Hepatocyte (in vitro differentiated cells): ENCODE data around the gene AGRN. TPM values are rescaled to one million over a fixed set of nuclear protein-coding genes. Genes with fewer than 3 reads are reported as not detected.

Experiments used
- DNase-seq: peaks from one replicate; pipeline ENCODE4 v3.0.0-alpha.2; 2016; ENCODE audit warnings: low spot score
- H2AFZ ChIP-seq: fragments of 200-600 bp; sonication (generic); 2 replicates; pipeline ENCODE4 v1.6.0; 2016; ENCODE audit warnings: antibody characterized with exemption, mild to moderate bottlenecking
- H3K27ac ChIP-seq: fragments of 200-600 bp; sonication (generic); 2 replicates; pipeline ENCODE4 v1.5.1; 2016; ENCODE audit warnings: mild to moderate bottlenecking
- H3K27me3 ChIP-seq: fragments of 200-600 bp; sonication (generic); 2 replicates; pipeline ENCODE4 v1.6.1; 2016
- H3K36me3 ChIP-seq: fragments of 200-600 bp; sonication (generic); replicated peaks from 2 replicates; pipeline ENCODE4 v1.5.1; 2016; ENCODE audit warnings: low read depth; ENCODE audit not compliant: insufficient read depth
- H3K4me1 ChIP-seq: fragments of 200-600 bp; sonication (generic); 2 replicates; pipeline ENCODE4 v1.5.1; 2016; ENCODE audit warnings: mild to moderate bottlenecking, moderate library complexity; ENCODE audit not compliant: insufficient read depth
- H3K4me2 ChIP-seq: fragments of 200-600 bp; sonication (generic); 2 replicates; pipeline ENCODE4 v1.6.0; 2016
- H3K4me3 ChIP-seq: fragments of 200-600 bp; sonication (generic); 2 replicates; pipeline ENCODE4 v1.5.1; 2016; ENCODE audit warnings: mild to moderate bottlenecking
- H3K79me2 ChIP-seq: fragments of 200-600 bp; sonication (generic); 2 replicates; pipeline ENCODE4 v1.6.0; 2017; ENCODE audit warnings: mild to moderate bottlenecking
- H3K9me2 ChIP-seq: fragments of 200-600 bp; sonication (generic); replicated peaks from 2 replicates; pipeline ENCODE4 v1.6.0; 2017; ENCODE audit warnings: mild to moderate bottlenecking; ENCODE audit not compliant: insufficient read depth
- H3K9me3 ChIP-seq: fragments of 200-600 bp; sonication (generic); 2 replicates; pipeline ENCODE4 v1.5.1; 2016; ENCODE audit warnings: low read depth, mild to moderate bottlenecking
- H4K20me1 ChIP-seq: fragments of 200-600 bp; sonication (generic); 2 replicates; pipeline ENCODE4 v1.6.0; 2016; ENCODE audit warnings: mild to moderate bottlenecking; ENCODE audit not compliant: insufficient read depth, poor library complexity, severe bottlenecking
- EZH2 ChIP-seq: fragments of 200-600 bp; sonication (generic); IDR thresholded peaks from 2 replicates; pipeline ENCODE4 v1.6.1; 2016; ENCODE audit warnings: antibody characterized with exemption, mild to moderate bottlenecking, borderline replicate concordance
- EZH2phosphoT487 ChIP-seq: fragments of 200-600 bp; sonication (generic); IDR thresholded peaks from one replicate; pipeline ENCODE4 v1.6.1; 2018; ENCODE audit warnings: antibody characterized with exemption, mild to moderate bottlenecking, low read depth, moderate library complexity; ENCODE audit not compliant: unreplicated experiment, severe bottlenecking
- WGBS: methylation state at CpG from one replicate; pipeline ENCODE4 v1.1.6; 2016; ENCODE audit warnings: low lambda C conversion rate; ENCODE audit errors: missing lambda C conversion rate; 5-methylcytosine and 5-hydroxymethylcytosine counted together
- polyA plus RNA-seq: library from polyadenylated mRNA; unstranded; fragments of >200 nt; fragmentation: Nextera tagmentation; extraction: Ambion mirVana; gene quantifications from 2 replicates; pipeline ENCODE4 v1.2.1, GENCODE V29; 2016
- total RNA-seq: library from RNA; depleted of rRNA; stranded (reverse); fragments of >200 nt; gene quantifications from 2 replicates; pipeline ENCODE4 v1.2.3, GENCODE V29; 2014
- TF ChIP-seq, protein P1 (sequence below): fragments of 200-600 bp; sonication (generic); IDR thresholded peaks from 2 replicates; pipeline ENCODE4 v1.5.1; 2016; ENCODE audit warnings: antibody characterized with exemption, mild to moderate bottlenecking; ENCODE audit not compliant: poor library complexity

The AGRN gene
- total and polyA plus RNA-seq, 2 experiments from 2014 or later: 53.3 to 81.8 TPM

DNA sequence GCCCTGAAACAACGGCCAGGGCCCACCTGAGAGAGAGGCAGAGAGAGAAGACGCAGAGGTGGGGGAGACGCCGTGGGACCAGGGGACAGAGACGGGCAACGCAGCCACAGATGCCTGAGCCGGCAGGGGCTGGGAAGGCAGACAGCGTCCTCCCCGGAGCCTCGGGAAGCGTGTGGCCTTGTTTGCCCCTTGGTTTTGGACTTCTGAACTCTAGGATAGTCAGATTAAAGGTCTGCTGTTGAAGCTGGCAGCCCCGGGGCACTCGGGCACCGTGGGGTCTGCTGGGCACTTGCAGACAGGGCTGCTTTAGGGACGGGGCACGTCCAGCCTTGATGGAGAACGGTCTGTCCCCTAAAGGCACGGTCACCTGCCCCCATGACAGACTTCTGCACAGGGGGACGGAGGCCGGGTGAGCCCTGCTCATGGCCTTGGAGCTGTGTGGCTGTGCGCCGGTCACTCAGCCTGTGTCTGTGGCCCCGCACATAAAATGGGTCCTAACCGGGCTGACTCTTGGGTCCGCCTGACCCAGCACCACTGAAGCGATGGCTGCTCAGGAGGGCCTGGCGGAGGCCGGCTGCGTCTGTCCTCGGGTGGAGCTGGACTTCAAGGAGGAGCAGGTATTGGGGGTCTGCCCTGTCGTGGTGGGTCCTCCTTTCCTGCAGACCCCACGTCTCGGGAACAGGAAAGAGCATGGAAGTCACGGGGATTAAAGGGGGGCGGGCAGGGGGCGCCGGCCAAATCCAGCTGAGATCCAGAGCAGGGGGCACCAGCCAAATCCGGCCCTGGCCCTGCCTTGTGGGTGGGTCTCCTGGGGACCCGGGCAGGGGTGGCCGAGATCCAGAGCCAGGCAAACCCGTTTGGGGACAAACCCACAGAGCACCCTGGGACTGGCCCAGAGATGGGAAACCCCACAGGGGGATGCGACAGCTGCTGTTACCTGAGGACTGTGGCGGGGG is 63.8 kb downstream of the AGRN start:
- Histone ChIP-seq H4K20me1 (no peaks in the 10 kb centered on the region), H3K4me3 (no peak overlapping the region), H2AFZ (no peak overlapping the region), H3K79me2 (no peaks in the 10 kb centered on the region), H3K36me3 (no peaks in the 10 kb centered on the region), H3K4me2 (no peak overlapping the region), H3K27ac (no peak overlapping the region), H3K27me3 (no peaks in the 10 kb centered on the region), H3K9me2 (no peaks in the 10 kb centered on the region), H3K9me3 (no peaks in the 10 kb centered on the region), H3K4me1 (peaks cover 13% of the 10 kb centered on the region)
- TF ChIP-seq EZH2phosphoT487 (no peak), EZH2 (no peak)
- TF ChIP-seq, protein P1, sequence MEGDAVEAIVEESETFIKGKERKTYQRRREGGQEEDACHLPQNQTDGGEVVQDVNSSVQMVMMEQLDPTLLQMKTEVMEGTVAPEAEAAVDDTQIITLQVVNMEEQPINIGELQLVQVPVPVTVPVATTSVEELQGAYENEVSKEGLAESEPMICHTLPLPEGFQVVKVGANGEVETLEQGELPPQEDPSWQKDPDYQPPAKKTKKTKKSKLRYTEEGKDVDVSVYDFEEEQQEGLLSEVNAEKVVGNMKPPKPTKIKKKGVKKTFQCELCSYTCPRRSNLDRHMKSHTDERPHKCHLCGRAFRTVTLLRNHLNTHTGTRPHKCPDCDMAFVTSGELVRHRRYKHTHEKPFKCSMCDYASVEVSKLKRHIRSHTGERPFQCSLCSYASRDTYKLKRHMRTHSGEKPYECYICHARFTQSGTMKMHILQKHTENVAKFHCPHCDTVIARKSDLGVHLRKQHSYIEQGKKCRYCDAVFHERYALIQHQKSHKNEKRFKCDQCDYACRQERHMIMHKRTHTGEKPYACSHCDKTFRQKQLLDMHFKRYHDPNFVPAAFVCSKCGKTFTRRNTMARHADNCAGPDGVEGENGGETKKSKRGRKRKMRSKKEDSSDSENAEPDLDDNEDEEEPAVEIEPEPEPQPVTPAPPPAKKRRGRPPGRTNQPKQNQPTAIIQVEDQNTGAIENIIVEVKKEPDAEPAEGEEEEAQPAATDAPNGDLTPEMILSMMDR: no peak
- no peak for DNase-seq
- 95% methylated on average over 42 of the region's 43 CpGs for WGBS

DNA sequence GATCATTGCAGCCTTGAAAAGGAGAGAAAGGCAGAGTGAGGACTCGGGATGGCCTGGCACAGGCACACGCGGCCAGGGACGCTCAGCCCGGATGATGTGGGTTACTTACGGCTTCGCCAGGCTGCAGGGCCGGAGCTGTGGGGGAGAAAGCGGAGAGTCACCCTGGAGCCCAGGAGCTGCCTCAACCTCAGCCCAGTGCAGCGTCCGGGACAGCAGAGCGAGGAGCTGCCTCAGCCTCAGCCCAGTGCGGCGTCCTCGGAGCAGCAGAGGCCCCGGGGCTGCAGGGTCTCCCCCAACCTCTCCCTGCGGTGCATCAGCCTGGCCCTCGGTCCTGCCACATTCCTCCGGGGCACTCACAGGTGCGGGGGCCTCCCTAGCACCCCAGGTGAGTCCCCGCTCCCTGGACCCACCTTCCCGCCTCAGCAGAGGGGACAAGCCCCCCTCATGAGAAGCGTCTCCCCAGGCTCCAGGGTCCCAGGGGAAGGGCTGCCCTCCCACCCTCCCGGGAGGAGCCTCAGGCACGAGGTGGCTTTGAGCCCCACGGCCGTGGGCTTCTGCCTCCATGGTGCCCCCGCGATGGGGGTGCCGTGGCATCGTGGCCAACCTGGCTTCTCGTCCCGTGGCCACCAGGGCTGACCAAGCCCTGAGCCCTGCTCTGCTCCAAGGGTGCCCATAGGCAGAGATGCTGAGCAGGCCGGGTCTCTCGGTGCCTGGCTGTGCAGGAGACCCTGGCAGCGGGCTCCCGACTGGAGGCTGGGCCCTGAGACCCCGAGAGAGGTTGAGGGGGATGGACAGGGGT is 64.7 kb downstream of the AGRN start:
- no peaks in the 10 kb centered on the region for H3K27me3 ChIP-seq
- no peaks in the 10 kb centered on the region for H3K9me2 ChIP-seq
- TF ChIP-seq EZH2phosphoT487 (no peak), EZH2 (no peak)
- TF ChIP-seq, protein P1: no peak
- H4K20me1 ChIP-seq: no peaks in the 10 kb centered on the region
- peaks cover 8% of the 10 kb centered on the region for H3K4me1 ChIP-seq
- no peaks in the 10 kb centered on the region for H3K9me3 ChIP-seq
- no peaks in the 10 kb centered on the region for H3K79me2 ChIP-seq
- no peak overlapping the region for H3K4me3 ChIP-seq
- no peaks in the 10 kb centered on the region for H3K36me3 ChIP-seq
- 97% methylated on average over 31 of the region's 38 CpGs for WGBS
- no peak overlapping the region for H3K27ac ChIP-seq
- DNase-seq: peak; percentile 4
- H3K4me2 ChIP-seq: no peak overlapping the region
- no peak overlapping the region for H2AFZ ChIP-seq

DNA sequence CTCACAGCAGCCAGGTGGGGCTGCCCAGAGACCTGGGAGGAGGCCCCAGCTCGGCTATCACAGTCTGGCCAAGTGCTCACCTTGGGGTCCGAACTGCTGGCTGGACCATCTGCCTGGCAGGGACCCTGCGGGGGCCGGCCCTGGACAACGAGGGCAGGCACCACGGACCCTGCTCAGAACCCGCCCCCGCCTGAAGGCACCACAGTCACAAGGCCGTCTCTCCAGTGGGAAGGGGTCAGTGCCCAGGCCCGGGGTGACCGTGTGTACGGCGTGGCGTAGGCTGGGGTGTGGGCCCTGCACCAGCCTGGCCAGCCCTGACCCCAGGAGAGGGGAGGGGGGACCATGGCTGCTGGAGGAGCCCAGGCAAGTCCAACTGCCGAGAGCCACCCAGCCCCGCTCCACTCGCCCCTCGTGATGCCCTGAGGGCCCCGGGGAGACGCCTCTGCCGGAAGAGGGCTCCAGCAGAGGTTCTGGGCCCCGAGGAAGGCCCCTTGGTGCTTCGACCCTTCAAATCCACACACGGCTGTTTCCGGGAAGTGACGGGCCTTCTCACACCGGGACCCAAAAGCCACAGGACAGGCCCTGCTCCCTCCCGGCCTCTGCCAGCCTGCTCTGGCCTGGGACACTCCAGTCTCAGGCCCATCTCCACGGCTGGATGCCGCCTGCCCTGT is 65.4 kb downstream of the AGRN start:
- H3K9me3 ChIP-seq: no peaks in the 10 kb centered on the region
- H3K4me1 ChIP-seq: peaks cover 1% of the 10 kb centered on the region
- H4K20me1 ChIP-seq: no peaks in the 10 kb centered on the region
- H3K4me2 ChIP-seq: no peak overlapping the region
- no peak overlapping the region for H3K27ac ChIP-seq
- H3K36me3 ChIP-seq: no peaks in the 10 kb centered on the region
- H3K79me2 ChIP-seq: no peaks in the 10 kb centered on the region
- 95% methylated on average over 29 of the region's 30 CpGs for WGBS
- no peaks in the 10 kb centered on the region for H3K27me3 ChIP-seq
- H3K9me2 ChIP-seq: no peaks in the 10 kb centered on the region
- H2AFZ ChIP-seq: no peak overlapping the region
- no peak for TF ChIP-seq EZH2
- TF ChIP-seq EZH2phosphoT487: no peak
- TF ChIP-seq, protein P1: no peak
- peak; percentile 4 for DNase-seq
- H3K4me3 ChIP-seq: no peak overlapping the region
